IMR-90 (cell line): Measurements from ENCODE around the gene NRAS. TPM values are rescaled to one million over a fixed set of nuclear protein-coding genes. Genes with fewer than 3 reads are reported as not detected.

Experiments
- ATAC-seq: fragments of 200-7000 bp; cut with Tn5 transposase; 2 replicates; pipeline ENCODE4 v1.9.1; 2020; ENCODE audit warnings: low read depth, mild to moderate bottlenecking, moderate library complexity
- BruUV-seq: library from RNA; stranded (reverse); fragments of 400-500 nt; replicated peaks from 2 replicates; lab custom pipeline; 2021; lab: Mats Ljungman, UMichigan
- CTCF ChIA-PET: fragments of 300-600 bp; formaldehyde crosslinking; extraction: SDS; loops from one replicate; lab custom pipeline; 2021; ENCODE audit warnings: antibody characterized with exemption; lab: Yijun Ruan, JAX
- POLR2A ChIA-PET: fragments of 300-600 bp; sonication (Branson Sonifier 250); formaldehyde crosslinking; loops from one replicate; lab custom pipeline; 2022; ENCODE audit warnings: antibody characterized with exemption; ENCODE audit not compliant: unreplicated experiment; lab: Charles Lee
- DNase-seq: peaks from one replicate; pipeline ENCODE4 v3.0.0; 2013
- H2AFZ ChIP-seq: replicated peaks from 2 replicates; pipeline ENCODE3; 2013; ENCODE audit warnings: low read length, mild to moderate bottlenecking; ENCODE audit not compliant: poor library complexity
- H2AK5ac ChIP-seq: 2 replicates; pipeline ENCODE4 v1.6.1; 2013; ENCODE audit warnings: low read depth, low read length, inconsistent platforms
- H2AK9ac ChIP-seq: replicated peaks from 2 replicates; pipeline ENCODE3; 2013; ENCODE audit warnings: mild to moderate bottlenecking, low read depth, low read length, moderate library complexity; ENCODE audit not compliant: poor library complexity
- H2BK120ac ChIP-seq: 2 replicates; pipeline ENCODE4 v1.6.1; 2013; ENCODE audit warnings: low read depth, low read length, inconsistent platforms
- H2BK15ac ChIP-seq: 3 replicates; pipeline ENCODE4 v1.6.1; 2013; ENCODE audit warnings: low read depth, low read length, inconsistent platforms
- H2BK20ac ChIP-seq: 2 replicates; pipeline ENCODE4 v1.6.1; 2013; ENCODE audit warnings: low read depth, mild to moderate bottlenecking, inconsistent platforms, low read length, moderate library complexity
- H2BK5ac ChIP-seq: 2 replicates; pipeline ENCODE4 v1.6.1; 2013; ENCODE audit warnings: mild to moderate bottlenecking, low read depth, low read length, inconsistent platforms; ENCODE audit not compliant: poor library complexity, severe bottlenecking
- H3K14ac ChIP-seq: replicated peaks from 2 replicates; pipeline ENCODE4 v1.6.1; 2013; ENCODE audit warnings: low read depth, low read length, inconsistent platforms
- H3K18ac ChIP-seq: 2 replicates; pipeline ENCODE4 v1.6.1; 2013; ENCODE audit warnings: low read depth, low read length, control low read depth
- H3K23ac ChIP-seq: 2 replicates; pipeline ENCODE4 v1.6.1; 2013; ENCODE audit warnings: low read depth, low read length, inconsistent platforms
- H3K27ac ChIP-seq: 2 replicates; pipeline ENCODE4 v1.5.1; 2013; ENCODE audit warnings: mild to moderate bottlenecking, control low read depth, low read length; ENCODE audit not compliant: insufficient read depth
- H3K27me3 ChIP-seq: 2 replicates; pipeline ENCODE4 v1.6.1; 2013; ENCODE audit warnings: low read length; ENCODE audit not compliant: control insufficient read depth, insufficient read depth
- H3K36me3 ChIP-seq: 2 replicates; pipeline ENCODE4 v1.6.1; 2013; ENCODE audit warnings: low read length, mixed read lengths; ENCODE audit not compliant: control insufficient read depth, insufficient read depth
- H3K4ac ChIP-seq: 2 replicates; pipeline ENCODE4 v1.6.1; 2013; ENCODE audit warnings: low read depth, low read length, inconsistent platforms
- H3K4me1 ChIP-seq: 2 replicates; pipeline ENCODE4 v1.6.1; 2013; ENCODE audit warnings: low read length, mixed read lengths; ENCODE audit not compliant: control insufficient read depth, insufficient read depth
- H3K4me2 ChIP-seq: 2 replicates; pipeline ENCODE4 v1.6.1; 2013; ENCODE audit warnings: low read depth, mild to moderate bottlenecking, control low read depth, low read length, moderate library complexity
- H3K4me3 ChIP-seq: 2 replicates; pipeline ENCODE4 v1.5.1; 2013; ENCODE audit warnings: low read depth, mild to moderate bottlenecking, control low read depth, low read length, moderate library complexity; ENCODE audit not compliant: insufficient read depth
- H3K56ac ChIP-seq: 2 replicates; pipeline ENCODE4 v1.6.1; 2013; ENCODE audit warnings: low read length, inconsistent platforms; ENCODE audit not compliant: insufficient read depth; ENCODE audit errors: extremely low read depth
- H3K79me1 ChIP-seq, 2 experiments: 2 replicates each; pipeline ENCODE4 v1.6.1; 2013; ENCODE audit warnings: low read length in 2 of 2, inconsistent platforms in 1 of 2, low read depth in 1 of 2
- H3K9ac ChIP-seq: 2 replicates; pipeline ENCODE4 v1.6.1; 2013; ENCODE audit warnings: low read depth, low read length, control low read depth
- H3K9me1 ChIP-seq: 2 replicates; pipeline ENCODE4 v1.6.1; 2013; ENCODE audit warnings: low read length, inconsistent platforms; ENCODE audit not compliant: insufficient read depth
- H3K9me3 ChIP-seq: 2 replicates; pipeline ENCODE4 v1.6.1; 2013; ENCODE audit warnings: low read length; ENCODE audit not compliant: control insufficient read depth, insufficient read depth
- H4K20me1 ChIP-seq: 2 replicates; pipeline ENCODE4 v1.6.1; 2013; ENCODE audit warnings: low read length, inconsistent platforms; ENCODE audit not compliant: insufficient read depth
- H4K5ac ChIP-seq: 2 replicates; pipeline ENCODE4 v1.6.1; 2013; ENCODE audit warnings: mild to moderate bottlenecking, low read depth, low read length, control low read depth
- H4K8ac ChIP-seq, 2 experiments: 2 replicates each; pipeline ENCODE4 v1.6.1; 2013; ENCODE audit warnings: low read depth in 2 of 2, low read length in 2 of 2, control low read depth in 1 of 2, inconsistent platforms in 1 of 2
- H4K91ac ChIP-seq: 2 replicates; pipeline ENCODE4 v1.6.1; 2013; ENCODE audit warnings: low read depth, low read length, inconsistent platforms; ENCODE audit not compliant: insufficient read depth
- CEBPB ChIP-seq: IDR thresholded peaks from 2 replicates; pipeline ENCODE4 v1.6.1; 2012; ENCODE audit warnings: low read depth, low read length, improper control_type of control experiment
- FOS ChIP-seq: fragments of 150-350 bp; IDR thresholded peaks from 2 replicates; pipeline ENCODE4 v1.6.1; 2016; ENCODE audit warnings: low read depth, low read length
- MAFK ChIP-seq: IDR thresholded peaks from 2 replicates; pipeline ENCODE4 v1.6.1; 2012; ENCODE audit warnings: low read depth, low read length, improper control_type of control experiment
- MAZ ChIP-seq: IDR thresholded peaks from 2 replicates; pipeline ENCODE4 v1.6.1; 2012; ENCODE audit warnings: low read depth, mild to moderate bottlenecking, low read length, improper control_type of control experiment, moderate library complexity, borderline replicate concordance
- MXI1 ChIP-seq: IDR thresholded peaks from 2 replicates; pipeline ENCODE4 v1.6.1; 2012; ENCODE audit warnings: low read depth, mild to moderate bottlenecking, low read length, moderate library complexity, borderline replicate concordance
- NFE2L2 ChIP-seq: fragments of 150-350 bp; IDR thresholded peaks from 2 replicates; pipeline ENCODE4 v1.6.1; 2016; ENCODE audit warnings: low read depth, mild to moderate bottlenecking, low read length
- POLR2A ChIP-seq: IDR thresholded peaks from 2 replicates; pipeline ENCODE4 v1.6.1; 2012; ENCODE audit warnings: mild to moderate bottlenecking, low read depth, low read length
- WGBS, 2 experiments: methylation state at CpG; one replicate each; pipeline versions ENCODE4 v1.1.5 to v1.1.7; 2013; ENCODE audit warnings: missing lambda C conversion rate in 2 of 2; ENCODE audit not compliant: insufficient read length in 1 of 2; ENCODE audit errors: extremely low coverage in 2 of 2; 5-methylcytosine and 5-hydroxymethylcytosine counted together
- dilution Hi-C: fragments of 300-500 bp; cut with HindIII; formaldehyde crosslinking; loops from one replicate; pipeline ENCODE4 v1.14.3; 2018; ENCODE audit warnings: low sequenced_read_pairs; ENCODE audit not compliant: unreplicated experiment
- in situ Hi-C: fragments of 300-500 bp; cut with MboI; formaldehyde crosslinking; loops from 3 replicates; pipeline ENCODE4 v1.14.3; 2019; ENCODE audit warnings: low sequenced_read_pairs, inconsistent platforms, mixed read lengths
- intact Hi-C: fragments of 100-400 bp; cut with micrococcal nuclease; formaldehyde crosslinking; loops from 2 replicates; pipeline ENCODE4 v1.10.0; 2022
- polyA plus RNA-seq, 3 experiments: library from polyadenylated mRNA; depleted of rRNA; stranded (reverse); fragments of >200 nt; gene quantifications; 2 replicates each; pipeline ENCODE4 v1.2.3, GENCODE V29; 2012; ENCODE audit warnings: low replicate concordance in 1 of 3
- total RNA-seq: library from RNA; depleted of rRNA; stranded (reverse); fragments of >200 nt; gene quantifications from 2 replicates; pipeline ENCODE4 v1.2.3, GENCODE V29; 2012
- TF ChIP-seq, protein P1 (sequence below): conservative IDR thresholded peaks from 2 replicates; pipeline ENCODE4 v1.5.1; 2012; ENCODE audit warnings: mild to moderate bottlenecking, low read depth, low read length, improper control_type of control experiment

Gene NRAS
- total and polyA plus RNA-seq, 2 of the 4 experiments (the other 2 are of a cell fraction) = 27.4 to 85.9 TPM

DNA sequence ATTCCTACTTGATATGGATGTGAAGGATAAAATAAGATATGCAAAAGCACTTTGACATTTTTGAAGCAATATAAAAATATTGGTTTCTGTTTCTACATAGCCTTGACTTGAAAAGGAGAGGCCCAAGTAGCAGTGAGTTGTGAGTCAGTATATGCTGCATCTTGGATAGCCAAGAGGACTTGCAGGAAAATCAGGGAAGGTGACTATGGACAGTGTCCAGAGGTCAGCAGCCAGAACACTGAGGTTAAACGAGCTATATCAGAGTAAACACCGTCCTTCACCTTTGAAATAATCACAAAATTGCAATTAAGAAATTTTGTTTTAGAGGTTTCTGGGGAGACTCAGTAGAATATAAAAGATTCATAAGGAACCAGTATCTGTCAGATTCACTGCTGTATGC is 14.6 kb downstream of the NRAS start:
- Histone ChIP-seq H2BK120ac (no peak overlapping the region), H2BK15ac (no peak overlapping the region), H3K27me3 (no peaks in the 10 kb centered on the region; the same call in 1 of the 2 replicates), H2AFZ (no peak overlapping the region), H4K91ac (no peak overlapping the region), H2AK5ac (no peak overlapping the region), H3K14ac (no peak overlapping the region), H3K79me1 (no peaks in the 10 kb centered on the region), H2BK5ac (no peak overlapping the region), H3K9me3 (no peaks in the 10 kb centered on the region), H3K23ac (no peak overlapping the region), H3K9ac (no peak overlapping the region), H3K4me1 (no peaks in the 10 kb centered on the region), H3K9me1 (no peaks in the 10 kb centered on the region), H3K36me3 (peaks cover 6% of the 10 kb centered on the region; the same call in 1 of the 2 replicates), H3K27ac (no peak overlapping the region), H3K4ac (no peak overlapping the region), H2BK20ac (no peak overlapping the region), H3K4me3 (no peak overlapping the region), H3K56ac (no peak overlapping the region), H4K5ac (no peak overlapping the region), H2AK9ac (no peak overlapping the region), H3K18ac (no peak overlapping the region), H3K4me2 (no peak overlapping the region), H4K20me1 (no peaks in the 10 kb centered on the region), H4K8ac (no peak overlapping the region)
- TF ChIP-seq MAZ (no peak), POLR2A (no peak), CEBPB (no peak), FOS (no peak), NFE2L2 (no peak), MAFK (no peak), MXI1 (no peak)
- TF ChIP-seq, protein P1, sequence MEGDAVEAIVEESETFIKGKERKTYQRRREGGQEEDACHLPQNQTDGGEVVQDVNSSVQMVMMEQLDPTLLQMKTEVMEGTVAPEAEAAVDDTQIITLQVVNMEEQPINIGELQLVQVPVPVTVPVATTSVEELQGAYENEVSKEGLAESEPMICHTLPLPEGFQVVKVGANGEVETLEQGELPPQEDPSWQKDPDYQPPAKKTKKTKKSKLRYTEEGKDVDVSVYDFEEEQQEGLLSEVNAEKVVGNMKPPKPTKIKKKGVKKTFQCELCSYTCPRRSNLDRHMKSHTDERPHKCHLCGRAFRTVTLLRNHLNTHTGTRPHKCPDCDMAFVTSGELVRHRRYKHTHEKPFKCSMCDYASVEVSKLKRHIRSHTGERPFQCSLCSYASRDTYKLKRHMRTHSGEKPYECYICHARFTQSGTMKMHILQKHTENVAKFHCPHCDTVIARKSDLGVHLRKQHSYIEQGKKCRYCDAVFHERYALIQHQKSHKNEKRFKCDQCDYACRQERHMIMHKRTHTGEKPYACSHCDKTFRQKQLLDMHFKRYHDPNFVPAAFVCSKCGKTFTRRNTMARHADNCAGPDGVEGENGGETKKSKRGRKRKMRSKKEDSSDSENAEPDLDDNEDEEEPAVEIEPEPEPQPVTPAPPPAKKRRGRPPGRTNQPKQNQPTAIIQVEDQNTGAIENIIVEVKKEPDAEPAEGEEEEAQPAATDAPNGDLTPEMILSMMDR = no peak
- DNase-seq (no peak), ATAC-seq (no peak)
- CTCF ChIA-PET = interaction anchor here (0.6 kb wide), 1 partner anchor 202 kb away, joined by 3 read pairs; no protein-coding TSS in a partner anchor
- in situ Hi-C loops = loop anchor here (25.0 kb wide), 1 partner anchor 740 kb away; no protein-coding TSS in a partner anchor
- BruUV-seq = no TSS peak
- intact Hi-C loops = no loop called here
- no CpG with 5 or more reads among the region's 2 CpGs for whole genome bisulfite sequencing, 2 experiments
- dilution Hi-C loops = no loop called here
- POLR2A ChIA-PET = interaction anchor here (0.7 kb wide), 1 partner anchor 157 kb away, joined by 3 read pairs; no protein-coding TSS in a partner anchor
